HCT116 (cell line): ENCODE measurements around the gene CACNA1C.

Source experiments
- EGR1 ChIP-seq: IDR thresholded peaks from 2 replicates; pipeline ENCODE4 v1.6.1; 2012; ENCODE audit warnings: low read depth
- EZH2 ChIP-seq: fragments of 200-600 bp; sonication (generic); IDR thresholded peaks from 2 replicates; pipeline ENCODE4 v1.6.1; 2017; ENCODE audit warnings: antibody characterized with exemption, mixed run types
- EZH2phosphoT487 ChIP-seq: fragments of 200-600 bp; IDR thresholded peaks from 2 replicates; pipeline ENCODE4 v1.6.1; 2018; ENCODE audit warnings: antibody characterized with exemption, borderline replicate concordance
- FOSL1 ChIP-seq: IDR thresholded peaks from 2 replicates; pipeline ENCODE4 v1.6.1; 2012; ENCODE audit warnings: low read depth
- POLR2A ChIP-seq: IDR thresholded peaks from 2 replicates; pipeline ENCODE4 v1.7.0; 2011; ENCODE audit warnings: borderline replicate concordance; ENCODE audit not compliant: insufficient read depth, insufficient read length; ENCODE audit errors: extremely low read depth
- POLR2AphosphoS5 ChIP-seq: IDR thresholded peaks from 2 replicates; pipeline ENCODE4 v1.6.1; 2011; ENCODE audit warnings: mild to moderate bottlenecking, low read depth, low read length, moderate library complexity
- TF ChIP-seq, protein P1 (sequence below), 3 experiments: fragments of 200-600 bp in 1 of 3; sonication (generic) in 1 of 3; IDR thresholded peaks in 2 of 3; conservative IDR thresholded peaks in 1 of 3; 2 replicates each; pipeline ENCODE4 v1.5.1; 2012 to 2017; ENCODE audit warnings: low read depth in 2 of 3, low read length in 2 of 3, antibody characterized with exemption in 1 of 3, borderline replicate concordance in 1 of 3, control low read depth in 1 of 3, mild to moderate bottlenecking in 1 of 3, mixed read lengths in 1 of 3, mixed run types in 1 of 3, moderate library complexity in 1 of 3; ENCODE audit not compliant: insufficient read depth in 1 of 3

DNA sequence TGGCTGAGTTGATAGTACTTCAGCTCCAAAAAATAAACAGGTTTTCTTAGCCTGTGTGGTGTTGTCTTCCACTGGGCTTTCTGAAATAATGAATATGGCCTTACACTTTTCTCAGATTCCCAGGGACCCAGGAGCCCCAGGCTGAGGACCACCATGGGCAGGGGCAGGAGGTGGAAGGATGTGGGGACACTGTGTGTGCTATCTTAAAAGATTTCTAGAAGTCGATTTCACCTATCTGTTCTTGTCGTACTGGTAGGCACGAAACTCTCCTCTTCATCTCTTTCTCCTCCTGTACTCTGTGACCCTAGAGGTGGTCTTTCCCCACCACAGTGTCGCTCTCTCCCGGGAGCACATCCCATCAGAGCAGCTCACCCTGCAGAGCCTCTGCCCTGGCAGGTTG, 634.3 kb downstream of the CACNA1C start:
- no peak for TF ChIP-seq FOSL1
- TF ChIP-seq, protein P1, sequence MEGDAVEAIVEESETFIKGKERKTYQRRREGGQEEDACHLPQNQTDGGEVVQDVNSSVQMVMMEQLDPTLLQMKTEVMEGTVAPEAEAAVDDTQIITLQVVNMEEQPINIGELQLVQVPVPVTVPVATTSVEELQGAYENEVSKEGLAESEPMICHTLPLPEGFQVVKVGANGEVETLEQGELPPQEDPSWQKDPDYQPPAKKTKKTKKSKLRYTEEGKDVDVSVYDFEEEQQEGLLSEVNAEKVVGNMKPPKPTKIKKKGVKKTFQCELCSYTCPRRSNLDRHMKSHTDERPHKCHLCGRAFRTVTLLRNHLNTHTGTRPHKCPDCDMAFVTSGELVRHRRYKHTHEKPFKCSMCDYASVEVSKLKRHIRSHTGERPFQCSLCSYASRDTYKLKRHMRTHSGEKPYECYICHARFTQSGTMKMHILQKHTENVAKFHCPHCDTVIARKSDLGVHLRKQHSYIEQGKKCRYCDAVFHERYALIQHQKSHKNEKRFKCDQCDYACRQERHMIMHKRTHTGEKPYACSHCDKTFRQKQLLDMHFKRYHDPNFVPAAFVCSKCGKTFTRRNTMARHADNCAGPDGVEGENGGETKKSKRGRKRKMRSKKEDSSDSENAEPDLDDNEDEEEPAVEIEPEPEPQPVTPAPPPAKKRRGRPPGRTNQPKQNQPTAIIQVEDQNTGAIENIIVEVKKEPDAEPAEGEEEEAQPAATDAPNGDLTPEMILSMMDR (IDR thresholded peaks at IDR 0.05 in 2 of 3, conservative IDR thresholded peaks at IDR 0.05 in 1 of 3; ENCODE audit: borderline replicate concordance in 1 of 3, insufficient read depth in 1 of 3, low read depth in 2 of 3, low read length in 2 of 3): no peak
- TF ChIP-seq EGR1: no peak
- TF ChIP-seq POLR2A: no peak
- TF ChIP-seq POLR2AphosphoS5: no peak
- TF ChIP-seq EZH2: no peak
- no peak for TF ChIP-seq EZH2phosphoT487
